RPMI7951 (cell line): ENCODE results near the gene PADI6. TPM values are rescaled to one million over a fixed set of nuclear protein-coding genes. Genes with fewer than 3 reads are reported as not detected.
A peak's percentile ranks its signal among the peaks of the same experiment; 100 is the strongest.
"Not testable (repeated sequence)": the region's sequence is repeated elsewhere in the genome, so short reads cannot be mapped to it uniquely, and the experiment has no call there.

Source experiments
- DNase-seq: peaks from one replicate; pipeline ENCODE4 v3.0.0-alpha.2; 2012; ENCODE audit warnings: low read depth
- total RNA-seq: library from RNA; depleted of rRNA; stranded (reverse); fragments of >200 nt; shearing (Covaris generic); gene quantifications from 2 replicates; pipeline ENCODE4 v1.2.3, GENCODE V29; 2014; rRNA removed

The PADI6 gene
- total RNA-seq: not detected in 2 replicates

DNA sequence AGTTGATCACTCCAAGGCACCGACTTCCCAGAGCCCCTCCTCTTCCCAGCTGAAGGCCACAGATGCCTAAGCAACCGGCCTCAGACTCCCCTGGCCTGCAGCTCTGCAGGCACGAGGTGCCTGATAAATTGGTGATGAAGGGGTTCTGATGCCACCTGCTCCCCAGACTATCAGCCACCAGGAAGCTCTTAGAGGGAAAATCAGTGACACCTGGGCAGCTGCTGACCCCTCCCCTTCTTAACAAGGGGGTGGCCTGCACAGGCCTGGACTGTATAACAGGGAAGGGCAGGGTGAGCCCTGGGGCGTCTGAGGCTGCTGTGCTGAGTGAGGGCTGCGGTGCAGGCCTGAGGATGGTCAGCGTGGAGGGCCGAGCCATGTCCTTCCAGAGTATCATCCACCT is at the start of gene PADI6:
Gene PADI6, plus strand, starts transcription at position 301 of the 400 bp plus-strand sequence. Its CDS starts 50 bp downstream, at position 351.
- no peak for DNase-seq

DNA sequence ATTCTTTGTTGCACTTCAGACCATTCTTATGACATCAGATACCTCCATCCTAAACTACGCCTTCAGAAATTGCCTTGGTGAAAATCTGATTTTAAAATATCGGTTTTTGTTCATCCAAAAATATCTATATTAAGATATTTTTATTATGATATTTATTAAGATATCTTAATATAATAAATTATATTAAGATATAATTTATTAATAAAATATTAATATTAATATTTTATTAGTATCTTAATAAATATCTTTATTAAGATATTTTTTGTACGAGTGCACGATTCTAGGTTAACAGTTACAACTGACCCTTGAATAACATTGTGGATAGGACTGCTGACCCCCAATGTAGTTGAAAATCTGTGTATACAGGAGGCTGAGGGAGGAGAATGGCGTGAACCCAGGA is 43.1 kb upstream of the PADI6 start:
- no peak for DNase-seq

DNA sequence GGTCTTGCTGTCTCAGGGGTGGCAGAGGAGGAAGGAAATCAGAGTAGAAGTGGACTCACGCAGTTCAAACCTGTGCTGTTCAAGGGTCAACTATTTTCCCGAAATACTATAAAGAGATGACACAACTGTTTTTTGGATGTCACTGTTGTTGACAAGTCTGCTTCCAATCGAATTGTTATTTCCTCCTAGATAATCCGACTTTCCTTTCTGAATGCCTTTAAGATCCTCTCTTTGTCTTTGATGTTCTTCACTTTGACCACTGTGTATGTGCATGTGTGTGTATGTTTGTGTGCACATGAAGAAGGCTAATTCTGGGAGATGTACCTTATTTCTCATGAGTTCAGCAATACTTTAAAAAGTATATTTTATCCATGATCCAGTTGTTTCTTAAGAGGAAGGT is 42.4 kb upstream of the PADI6 start:
- DNase-seq: no peak

DNA sequence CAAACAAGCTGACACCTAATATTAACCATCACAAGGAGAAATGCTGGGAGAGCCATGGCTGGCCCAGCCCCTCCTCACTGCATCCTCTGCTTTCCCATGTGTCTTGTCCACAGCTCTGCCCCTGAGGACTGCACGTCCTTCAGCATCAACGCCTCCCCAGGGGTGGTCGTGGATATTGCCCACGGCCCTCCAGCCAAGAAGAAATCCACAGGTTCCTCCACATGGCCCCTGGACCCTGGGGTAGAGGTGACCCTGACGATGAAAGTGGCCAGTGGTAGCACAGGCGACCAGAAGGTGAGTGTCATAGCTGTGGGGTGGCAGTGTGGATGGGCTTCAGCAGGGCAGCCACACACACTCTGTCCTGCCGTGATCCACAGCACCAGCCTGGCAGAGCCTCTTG is 41.1 kb upstream of the PADI6 start:
- no peak for DNase-seq

DNA sequence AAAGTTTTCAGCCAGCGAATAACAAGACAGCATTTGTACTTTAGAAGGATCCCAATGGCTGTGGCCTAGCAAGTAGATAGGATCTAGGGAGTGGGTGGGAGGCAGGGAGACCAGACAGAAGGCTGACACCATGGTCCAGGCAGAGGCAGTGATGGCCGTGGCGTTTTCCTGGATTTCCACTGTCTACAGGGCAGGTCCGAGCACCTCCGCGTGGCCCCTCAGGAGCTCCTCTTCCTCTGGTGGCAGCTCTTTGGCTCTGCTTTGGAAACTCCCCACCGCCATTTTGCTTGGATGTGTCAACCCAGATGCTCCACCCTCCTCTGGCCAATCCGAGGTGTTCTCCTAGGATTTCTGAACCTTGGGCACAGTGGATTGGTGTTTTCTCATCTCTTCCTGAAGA is 38.9 kb upstream of the PADI6 start:
- no peak for DNase-seq

DNA sequence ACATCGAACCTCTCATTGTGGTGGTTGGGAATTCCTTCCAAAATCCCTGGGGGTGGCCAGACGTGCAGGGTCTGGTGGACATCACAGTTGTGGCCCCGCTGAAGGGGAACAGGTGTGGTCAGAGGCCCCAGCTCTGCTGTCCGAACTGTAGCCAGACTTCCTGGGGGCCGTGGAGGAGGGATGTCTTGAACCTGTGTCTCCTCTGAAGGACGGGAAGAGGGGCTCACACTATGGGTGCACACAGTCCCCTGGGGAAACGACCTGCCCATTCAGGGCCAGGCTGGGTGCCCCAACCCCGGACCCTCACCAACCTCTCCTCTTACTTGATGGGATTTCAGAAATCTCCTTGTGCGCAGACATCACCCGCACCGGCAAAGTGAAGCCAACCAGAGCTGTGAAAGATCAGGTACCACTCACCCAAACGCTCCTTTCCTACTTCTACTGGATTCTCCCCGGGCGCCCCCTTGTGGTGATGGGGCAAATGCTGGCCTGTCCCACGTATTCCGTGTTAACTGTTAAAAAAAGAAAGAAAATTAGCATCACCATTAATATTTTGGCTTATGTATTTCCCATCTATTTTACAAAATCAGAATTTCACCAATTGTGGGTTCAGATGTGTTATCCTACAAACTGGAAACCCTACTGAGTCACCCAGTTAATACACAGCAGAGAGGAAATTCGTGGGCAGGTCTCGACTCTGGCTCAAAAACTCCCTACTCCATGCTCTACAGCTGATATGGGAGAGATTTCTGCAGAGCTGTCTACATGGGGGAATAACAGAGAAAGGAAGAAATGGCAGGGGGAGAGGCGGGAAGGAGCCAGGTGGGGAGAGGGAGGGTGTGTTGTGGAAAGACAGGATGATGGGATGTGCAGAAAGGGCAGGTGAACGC is 35.9 kb upstream of the PADI6 start:
- DNase-seq: peak; percentile 74

DNA sequence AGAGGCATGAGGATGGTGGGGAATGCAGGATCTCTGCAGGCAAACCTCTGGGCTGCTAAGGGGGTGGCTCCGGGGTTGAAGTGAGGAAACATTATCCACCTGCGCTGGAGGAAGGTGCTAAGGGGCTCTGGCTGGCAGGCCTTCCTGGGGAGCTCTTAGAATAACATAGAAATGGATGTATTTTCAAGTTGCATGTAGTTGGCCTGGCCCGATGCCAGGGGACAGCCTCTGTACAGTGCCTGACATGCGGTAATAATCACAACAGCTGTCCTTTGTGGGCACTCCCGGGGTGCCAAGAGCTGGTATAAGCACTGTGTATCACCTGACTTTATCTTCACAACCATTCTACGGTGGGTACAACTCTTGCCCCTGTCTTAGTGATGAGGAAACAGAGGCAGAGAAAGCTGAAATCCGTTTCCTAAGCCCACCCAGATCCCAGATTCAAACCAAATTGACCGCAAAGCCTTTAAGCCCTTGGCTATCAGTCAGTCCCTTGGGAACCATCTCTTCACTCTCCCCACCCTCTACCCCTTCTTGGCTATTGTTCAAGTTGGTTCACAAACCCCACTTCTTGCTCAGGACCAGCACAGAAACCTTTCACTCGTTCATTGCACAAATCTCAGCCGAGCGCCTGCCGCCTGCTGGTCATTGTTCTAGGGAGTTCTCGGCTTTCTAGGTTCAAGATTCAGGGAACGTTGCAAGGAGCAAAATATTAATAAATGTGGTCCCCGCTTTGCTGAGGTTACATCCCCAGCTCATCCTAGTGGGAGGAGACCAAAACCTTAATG is 33.1 kb upstream of the PADI6 start:
- no peak for DNase-seq

DNA sequence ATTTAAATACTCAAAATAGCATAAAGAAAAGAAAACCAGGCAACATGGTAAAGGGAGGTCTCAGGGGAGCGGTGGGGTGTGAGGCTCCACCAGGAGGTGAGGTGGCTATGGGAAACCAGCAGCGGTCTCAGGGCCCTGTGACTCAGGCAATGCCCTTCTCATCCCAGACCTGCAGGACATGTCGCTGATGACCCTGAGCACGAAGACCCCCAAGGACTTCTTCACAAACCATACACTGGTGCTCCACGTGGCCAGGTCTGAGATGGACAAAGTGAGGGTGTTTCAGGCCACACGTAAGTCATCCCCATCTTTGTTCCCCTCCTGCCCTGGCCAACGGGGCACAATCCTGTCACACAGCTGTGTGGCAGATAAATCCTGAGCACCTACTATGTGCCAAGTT is 32.5 kb upstream of the PADI6 start:
- DNase-seq: no peak

DNA sequence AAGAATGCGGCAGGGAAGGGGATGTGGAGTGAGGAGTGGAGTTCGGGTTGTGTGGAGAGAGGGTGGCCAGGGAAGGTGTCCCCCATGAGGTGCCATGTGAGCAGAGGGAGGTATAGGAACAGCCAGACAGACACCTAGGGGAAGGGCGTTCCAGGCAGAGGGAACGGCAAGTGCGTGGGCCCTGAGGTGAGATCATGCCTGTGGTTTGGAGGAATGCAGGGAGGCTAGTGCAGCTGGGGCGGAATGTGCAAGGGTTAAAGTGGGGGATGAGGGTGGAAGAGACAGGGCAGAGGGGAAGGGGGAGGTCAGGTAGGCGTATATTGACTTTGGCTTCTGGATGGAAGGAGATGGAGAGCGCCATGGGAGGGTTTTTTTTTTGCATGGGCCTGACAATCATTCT is 31.6 kb upstream of the PADI6 start:
- DNase-seq: peak; percentile 40

DNA sequence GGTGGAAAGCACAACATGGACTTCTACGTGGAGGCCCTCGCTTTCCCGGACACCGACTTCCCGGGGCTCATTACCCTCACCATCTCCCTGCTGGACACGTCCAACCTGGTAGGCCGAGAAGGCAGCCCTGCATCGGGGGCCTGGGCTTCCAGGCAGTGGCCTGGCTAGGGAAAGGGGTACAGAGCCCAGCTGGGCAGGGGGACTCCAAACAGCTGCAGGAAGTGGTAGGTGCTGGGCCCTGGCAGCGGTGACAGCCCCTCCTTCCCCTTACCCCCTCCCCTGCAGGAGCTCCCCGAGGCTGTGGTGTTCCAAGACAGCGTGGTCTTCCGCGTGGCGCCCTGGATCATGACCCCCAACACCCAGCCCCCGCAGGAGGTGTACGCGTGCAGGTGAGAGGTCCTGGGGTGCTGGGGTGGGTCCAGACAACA is 30.0 kb upstream of the PADI6 start:
- no peak for DNase-seq

DNA sequence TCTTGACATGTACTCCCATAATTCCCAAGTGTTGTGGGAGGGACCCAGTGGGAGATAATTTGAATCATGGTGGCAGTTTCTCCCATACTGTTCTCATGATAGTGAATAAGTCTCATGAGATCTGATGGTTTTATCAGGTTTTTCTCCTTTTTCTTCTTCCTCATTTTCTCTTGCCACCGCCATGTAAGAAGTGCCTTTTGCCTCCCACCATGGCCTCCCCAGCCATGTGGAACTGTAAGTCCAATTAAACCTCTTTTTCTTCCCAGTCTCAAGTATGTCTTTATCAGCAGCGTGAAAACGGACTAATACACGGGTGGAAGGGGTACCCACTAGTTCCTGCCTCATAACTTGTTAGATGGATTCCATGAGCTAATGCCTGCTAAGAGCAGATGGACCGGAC is 26.5 kb upstream of the PADI6 start:
- not testable (repeated sequence) for DNase-seq

DNA sequence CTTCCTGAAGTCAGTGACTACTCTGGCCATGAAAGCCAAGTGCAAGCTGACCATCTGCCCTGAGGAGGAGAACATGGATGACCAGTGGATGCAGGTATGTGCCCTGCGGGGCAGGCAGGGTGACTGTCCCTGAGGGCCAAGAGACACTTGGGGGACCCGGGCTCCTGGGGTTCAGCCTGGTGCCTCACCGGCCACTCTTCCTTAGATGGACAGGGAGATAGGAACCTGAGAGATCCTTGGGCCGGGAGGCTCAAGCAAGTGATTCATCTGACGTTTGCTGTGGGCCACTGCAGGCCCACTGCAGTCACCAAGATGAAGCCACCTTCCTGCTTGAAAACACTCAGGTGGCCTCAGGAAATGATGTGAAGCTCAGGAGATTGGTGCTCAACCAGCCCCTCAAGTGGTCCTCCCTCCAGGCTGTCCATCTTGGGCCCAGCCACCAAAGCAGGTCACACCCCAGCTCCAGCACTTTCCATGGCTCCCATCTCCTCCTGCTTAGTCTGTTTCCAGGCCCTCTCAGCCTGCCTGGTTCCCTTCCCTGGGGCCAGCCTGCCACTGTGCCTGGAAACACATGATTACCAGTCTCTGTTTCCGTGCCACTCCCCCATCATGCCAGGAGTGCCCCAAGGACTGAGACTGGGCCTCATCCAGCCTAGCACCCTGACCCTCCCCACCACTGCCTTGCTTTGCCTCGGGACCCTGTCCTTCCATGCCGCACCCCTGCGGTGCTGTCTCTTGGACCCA is 25.8 kb upstream of the PADI6 start:
- DNase-seq: no peak

DNA sequence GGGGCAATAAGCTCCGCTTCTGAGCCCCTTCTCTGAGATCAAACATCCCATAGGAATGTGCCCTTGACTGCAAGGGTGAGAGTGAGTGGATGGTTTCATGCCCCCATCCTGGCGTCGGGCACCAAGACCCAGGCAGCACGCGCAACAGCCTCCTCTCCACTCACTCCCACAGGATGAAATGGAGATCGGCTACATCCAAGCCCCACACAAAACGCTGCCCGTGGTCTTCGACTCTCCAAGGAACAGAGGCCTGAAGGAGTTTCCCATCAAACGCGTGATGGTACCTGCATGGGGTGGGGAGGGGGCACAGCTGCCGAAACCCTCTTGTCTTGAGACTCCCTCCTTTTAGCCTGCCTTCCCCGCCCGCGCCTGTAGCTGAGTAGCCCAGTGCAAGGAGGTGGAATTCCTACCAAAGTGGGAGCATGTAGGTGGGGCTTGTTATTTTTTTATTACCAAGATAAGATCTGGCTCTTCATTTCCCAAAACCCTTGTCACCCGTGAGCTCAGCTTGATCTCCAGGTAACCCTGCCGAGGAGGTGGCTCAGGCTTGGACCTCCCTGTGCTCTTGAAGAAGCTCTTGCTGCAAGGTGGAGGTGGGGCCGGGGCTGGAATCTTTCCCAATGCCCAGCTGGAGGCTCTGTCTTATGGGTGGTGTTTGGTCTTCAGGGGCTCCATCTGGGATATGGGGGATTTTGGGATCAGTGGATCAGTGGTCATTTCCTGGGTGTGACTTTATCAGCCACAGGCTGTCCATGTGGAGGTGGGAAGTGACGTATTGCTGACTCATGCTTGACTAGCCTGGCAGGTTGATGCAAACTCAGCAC is 24.0 kb upstream of the PADI6 start:
- DNase-seq: peak; percentile 70

DNA sequence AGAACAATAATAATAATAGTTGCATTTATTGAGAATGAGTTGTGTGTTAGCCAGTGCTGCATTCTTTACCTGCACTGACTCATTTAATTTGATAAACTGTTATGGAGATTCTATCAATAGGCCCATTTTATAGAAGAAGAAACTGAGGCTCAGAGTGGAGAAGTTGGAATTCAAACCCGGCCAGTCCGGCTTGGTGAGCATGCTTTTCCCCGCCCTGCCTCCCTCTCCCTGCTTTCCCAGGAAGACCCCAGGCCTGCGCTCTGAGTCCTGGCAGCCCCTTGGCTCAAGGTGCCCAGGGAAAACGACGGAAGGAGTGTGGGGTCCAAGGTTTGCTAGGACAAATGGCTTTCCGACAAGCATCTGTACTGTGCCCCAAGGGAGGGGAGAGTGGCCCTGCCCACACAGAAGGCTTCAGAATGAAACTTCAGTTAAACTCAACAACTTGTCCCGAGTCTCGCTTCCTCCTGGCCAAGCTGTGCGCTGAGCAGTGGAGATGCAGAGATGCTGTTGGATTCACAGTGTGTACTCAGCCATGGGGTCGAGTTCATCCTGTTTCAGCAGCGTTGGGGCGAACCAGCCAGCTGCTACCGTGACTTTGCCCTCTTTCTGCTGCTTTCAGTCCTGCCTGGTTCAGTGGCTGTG is 23.3 kb upstream of the PADI6 start:
- no peak for DNase-seq

DNA sequence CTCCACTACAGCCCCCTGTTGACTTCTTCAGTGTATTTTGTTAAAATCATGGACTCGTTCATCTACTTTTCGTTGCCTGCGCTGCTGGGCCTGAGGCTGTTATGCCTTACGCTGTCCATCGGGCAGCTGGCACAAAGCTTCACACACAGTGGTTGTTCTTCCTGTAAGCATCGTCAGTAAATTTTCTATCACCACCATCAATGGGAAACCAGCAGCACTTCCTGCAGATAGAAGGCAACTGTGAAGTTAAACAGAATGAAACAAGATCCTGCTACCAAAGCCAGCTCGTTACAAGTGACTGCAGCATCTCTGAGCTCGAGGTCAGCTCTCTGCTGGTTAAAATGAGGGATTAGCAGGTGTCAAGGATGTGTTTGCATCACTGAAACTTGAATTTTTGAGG is 21.9 kb upstream of the PADI6 start:
- DNase-seq: no peak

DNA sequence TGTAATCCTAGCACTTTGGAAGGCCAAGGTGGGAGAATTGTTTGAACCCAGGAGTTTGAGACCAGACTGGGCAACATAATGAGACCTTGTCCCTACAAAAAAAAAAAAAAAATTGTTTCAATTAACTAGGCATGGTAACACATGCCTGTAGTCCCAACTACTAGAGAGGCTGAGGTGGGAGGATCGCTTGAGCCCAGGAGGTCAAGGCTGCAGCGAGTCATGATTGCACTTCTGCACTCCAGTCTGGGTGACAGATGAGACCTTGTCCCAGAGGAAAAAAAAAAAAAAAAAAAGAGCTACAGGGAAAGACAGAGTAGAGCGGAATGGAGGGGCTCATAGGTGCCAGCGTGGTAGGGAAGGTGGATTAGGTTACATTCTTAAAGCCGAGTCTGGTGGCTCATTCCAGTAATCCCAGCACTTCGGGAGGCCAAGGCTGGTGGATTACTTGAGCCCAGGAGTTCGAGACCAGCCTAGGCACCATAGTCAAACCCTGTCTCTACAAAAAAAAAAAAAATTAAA is 21.0 kb upstream of the PADI6 start:
- no peak for DNase-seq

DNA sequence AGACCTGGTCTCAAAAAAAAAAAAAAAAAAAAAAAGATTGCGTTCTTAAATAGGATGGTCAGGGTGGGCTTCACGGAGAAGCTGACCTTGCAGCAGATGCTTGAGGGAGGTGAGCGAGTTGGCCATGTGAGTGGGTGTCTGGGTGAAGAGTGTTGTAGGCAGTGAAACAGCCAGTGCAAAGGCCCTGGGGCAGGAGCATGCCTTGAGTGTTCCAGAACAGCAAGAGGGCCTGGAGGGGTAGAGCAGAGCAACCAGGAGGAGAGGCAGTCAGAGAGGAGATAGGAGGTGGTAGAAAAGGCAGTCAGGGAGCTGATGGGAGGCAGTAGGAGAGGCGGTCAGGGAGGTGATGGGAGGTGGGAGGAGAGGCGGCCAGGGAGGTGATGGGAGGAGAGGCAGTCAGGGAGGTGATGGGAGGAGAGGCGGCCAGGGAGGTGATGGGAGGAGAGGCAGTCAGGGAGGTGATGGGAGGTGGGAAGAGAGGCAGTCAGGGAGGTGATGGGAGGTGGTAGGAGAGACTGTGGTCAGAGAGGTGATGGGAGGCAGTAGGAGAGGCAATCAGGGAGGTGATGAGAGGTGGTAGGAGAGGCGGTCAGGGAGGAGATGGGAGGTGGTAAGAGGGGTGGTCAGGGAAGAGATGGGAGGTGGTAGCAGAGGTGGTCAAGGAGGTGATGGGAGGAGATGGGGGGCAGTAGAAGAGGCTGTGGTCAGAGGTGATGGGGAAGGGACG is 20.2 kb upstream of the PADI6 start:
- DNase-seq: no peak

DNA sequence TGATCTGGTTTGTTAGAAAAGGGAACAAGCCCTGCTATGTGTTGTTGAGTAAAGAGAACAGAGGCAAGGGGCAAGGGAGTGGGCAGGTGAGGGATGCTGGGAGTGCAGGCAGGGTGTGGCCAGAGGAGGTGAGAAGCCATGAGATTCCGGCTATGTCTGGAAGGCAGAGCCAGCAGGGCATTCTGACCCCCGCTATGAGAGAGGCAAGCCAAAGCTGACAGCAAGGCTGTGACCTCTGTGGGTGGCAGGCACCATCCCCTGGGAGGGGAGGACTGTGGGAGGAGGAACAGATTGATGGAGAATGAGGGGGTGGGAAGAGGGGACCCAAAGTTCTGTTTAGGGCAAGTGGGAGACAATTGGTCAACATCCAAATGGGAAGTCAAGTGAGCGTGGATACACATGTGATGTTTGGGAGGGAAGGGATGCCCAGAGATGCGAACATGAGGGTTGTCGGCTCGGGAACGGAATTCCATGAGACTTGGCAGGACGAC is 19.5 kb upstream of the PADI6 start:
- no peak for DNase-seq

DNA sequence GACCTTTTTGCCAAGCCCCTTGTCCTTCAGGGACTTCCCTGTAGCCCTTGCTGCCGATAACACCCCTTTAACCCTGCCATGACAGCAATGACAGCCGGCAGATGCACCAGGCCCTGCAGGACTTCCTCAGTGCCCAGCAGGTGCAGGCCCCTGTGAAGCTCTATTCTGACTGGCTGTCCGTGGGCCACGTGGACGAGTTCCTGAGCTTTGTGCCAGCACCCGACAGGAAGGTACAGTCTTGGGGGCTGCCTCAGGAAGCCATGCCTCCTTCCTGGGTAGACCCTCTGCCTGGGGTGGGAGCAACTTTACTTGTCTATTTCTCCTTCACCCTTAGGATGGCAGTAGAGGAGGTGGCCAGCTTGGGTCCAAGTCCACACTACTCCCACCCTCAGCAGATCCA is 16.1 kb upstream of the PADI6 start:
- no peak for DNase-seq
